ENCODE measurements around the gene PTPRG. TPM values are rescaled to one million over a fixed set of nuclear protein-coding genes. Genes with fewer than 3 reads are reported as not detected.

PTPRG gene
- total RNA-seq, 2 donors from 2014 or later = 76.5 to 108 TPM

GRCh38 chr3:61601831-61602230 lies 40.5 kb downstream of the PTPRG start:
- H3K9me3 ChIP-seq (ENCODE audit: control insufficient read depth, low read length) = peaks cover 16% of the 10 kb centered on the region
- H3K36me3 ChIP-seq (ENCODE audit: control insufficient read depth, insufficient read depth, low read length) = peaks cover 21% of the 10 kb centered on the region
- H3K27me3 ChIP-seq (ENCODE audit: control insufficient read depth, insufficient read depth, low read length, poor library complexity, severe bottlenecking) = no peaks in the 10 kb centered on the region
- Mint-ChIP-seq H3K36me3 (ENCODE audit: low read depth) (peaks cover 41% of the 10 kb centered on the region), H3K27ac (no peak overlapping the region), H3K27me3 (ENCODE audit: insufficient read depth) (no peaks in the 10 kb centered on the region), H3K4me1 (peaks cover 14% of the 10 kb centered on the region), H3K9me3 (peaks cover 8% of the 10 kb centered on the region), H3K4me3 (no peak overlapping the region)
- no peak overlapping the region for H3K27ac ChIP-seq (ENCODE audit: low read depth, low read length)
- 83 to 95% methylated on average over 2 to 4 of the region's 4 CpGs for WGBS, 2 experiments (ENCODE audit: insufficient coverage in 1 of 2, insufficient read length in 1 of 2)
- no peak for TF ChIP-seq CTCF (conservative IDR thresholded peaks at IDR 0.05)
- DNase-seq = no peak
- H3K4me3 ChIP-seq (ENCODE audit: low read length) = no peak overlapping the region
- H3K9ac ChIP-seq (ENCODE audit: extremely low read depth, low read length, poor library complexity, severe bottlenecking) = no peak overlapping the region
- H3K4me1 ChIP-seq (ENCODE audit: control insufficient read depth, insufficient read depth, low read length) = peaks cover 4% of the 10 kb centered on the region

GRCh38 chr3:61602466-61602865 lies 41.1 kb downstream of the PTPRG start:
- peaks cover 14% of the 10 kb centered on the region for H3K4me1 Mint-ChIP-seq
- H3K27me3 Mint-ChIP-seq (ENCODE audit: insufficient read depth) = no peaks in the 10 kb centered on the region
- WGBS, 2 experiments (ENCODE audit: insufficient coverage in 1 of 2, insufficient read length in 1 of 2) = 94% methylated on average over 3 of the region's 3 CpGs; no CpG with 5 or more reads in 1 of the 2 experiments
- H3K27ac ChIP-seq (ENCODE audit: low read depth, low read length) = no peak overlapping the region
- H3K9ac ChIP-seq (ENCODE audit: extremely low read depth, low read length, poor library complexity, severe bottlenecking) = no peak overlapping the region
- peaks cover 24% of the 10 kb centered on the region for H3K36me3 ChIP-seq (ENCODE audit: control insufficient read depth, insufficient read depth, low read length)
- no peak overlapping the region for H3K4me3 ChIP-seq (ENCODE audit: low read length)
- H3K27me3 ChIP-seq (ENCODE audit: control insufficient read depth, insufficient read depth, low read length, poor library complexity, severe bottlenecking) = no peaks in the 10 kb centered on the region
- no peak overlapping the region for H3K4me3 Mint-ChIP-seq
- H3K4me1 ChIP-seq (ENCODE audit: control insufficient read depth, insufficient read depth, low read length) = no peaks in the 10 kb centered on the region
- H3K9me3 Mint-ChIP-seq = peaks cover 8% of the 10 kb centered on the region
- no peak overlapping the region for H3K27ac Mint-ChIP-seq
- DNase-seq = no peak
- peaks cover 16% of the 10 kb centered on the region for H3K9me3 ChIP-seq (ENCODE audit: control insufficient read depth, low read length)
- no peak for TF ChIP-seq CTCF (conservative IDR thresholded peaks at IDR 0.05)
- peaks cover 41% of the 10 kb centered on the region for H3K36me3 Mint-ChIP-seq (ENCODE audit: low read depth)

GRCh38 chr3:61605589-61606175 lies 44.3 kb downstream of the PTPRG start:
- H3K9me3 Mint-ChIP-seq = peaks cover 8% of the 10 kb centered on the region
- H3K27me3 Mint-ChIP-seq (ENCODE audit: insufficient read depth) = no peaks in the 10 kb centered on the region
- H3K27ac Mint-ChIP-seq = no peak overlapping the region
- DNase-seq = no peak
- Histone ChIP-seq H3K9ac (ENCODE audit: extremely low read depth, low read length, poor library complexity, severe bottlenecking) (no peak overlapping the region), H3K9me3 (ENCODE audit: control insufficient read depth, low read length) (peaks cover 16% of the 10 kb centered on the region), H3K27me3 (ENCODE audit: control insufficient read depth, insufficient read depth, low read length, poor library complexity, severe bottlenecking) (no peaks in the 10 kb centered on the region), H3K36me3 (ENCODE audit: control insufficient read depth, insufficient read depth, low read length) (peaks cover 24% of the 10 kb centered on the region), H3K4me1 (ENCODE audit: control insufficient read depth, insufficient read depth, low read length) (peaks cover 3% of the 10 kb centered on the region), H3K27ac (ENCODE audit: low read depth, low read length) (no peak overlapping the region), H3K4me3 (ENCODE audit: low read length) (no peak overlapping the region)
- WGBS, 2 experiments (ENCODE audit: insufficient coverage in 1 of 2, insufficient read length in 1 of 2) = 92 to 95% methylated on average over 2 to 4 of the region's 4 CpGs
- H3K4me3 Mint-ChIP-seq = no peak overlapping the region
- H3K4me1 Mint-ChIP-seq = peaks cover 22% of the 10 kb centered on the region
- TF ChIP-seq CTCF (conservative IDR thresholded peaks at IDR 0.05) = no peak
- H3K36me3 Mint-ChIP-seq (ENCODE audit: low read depth) = peaks cover 38% of the 10 kb centered on the region
